ENCODE measurements around the gene GABRB3.

DNA sequence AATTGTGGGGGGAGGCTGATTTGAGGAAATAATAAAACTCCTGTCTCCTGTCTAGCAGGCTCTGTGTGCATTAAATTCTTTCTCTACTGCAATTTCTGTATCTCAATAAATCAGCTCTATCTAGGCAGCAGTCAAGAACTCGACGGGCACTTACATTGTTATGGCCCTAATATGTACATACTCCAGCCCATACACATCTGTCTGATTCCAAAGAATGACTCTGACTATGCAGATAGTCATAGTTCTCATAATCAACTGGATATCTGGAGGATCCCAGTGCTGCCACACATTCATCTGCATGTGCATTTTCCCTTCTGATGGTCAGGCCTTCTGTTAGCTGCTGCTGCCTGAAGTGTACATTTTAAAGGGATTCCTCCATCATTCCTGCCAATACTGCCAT is 114.6 kb downstream of the GABRB3 start:
- TF ChIP-seq POLR2A (IDR thresholded peaks at IDR 0.05; ENCODE audit: low read length) (no peak), GATA1 (IDR thresholded peaks at IDR 0.05; ENCODE audit: low read depth, low read length) (no peak)
